Fibroblast of villous mesenchyme (primary cell): ENCODE results near the gene ATAT1. TPM values are rescaled to one million over a fixed set of nuclear protein-coding genes. Genes with fewer than 3 reads are reported as not detected.
"Not testable (repeated sequence)": the region's sequence is repeated elsewhere in the genome, so short reads cannot be mapped to it uniquely, and the experiment has no call there.

ENCODE experiments used
- DNase-seq: peaks from one replicate; pipeline ENCODE4 v3.0.0-alpha.2; 2010; ENCODE audit warnings: low read depth
- H3K4me3 ChIP-seq: 2 replicates; pipeline ENCODE4 v1.5.1; 2011; ENCODE audit warnings: low read depth, mild to moderate bottlenecking, low read length
- total RNA-seq: library from RNA; depleted of rRNA; stranded (reverse); fragments of >200 nt; gene quantifications from 2 replicates; pipeline ENCODE4 v1.2.3, GENCODE V29; 2012
- TF ChIP-seq, protein P1 (sequence below): IDR thresholded peaks from 2 replicates; pipeline ENCODE4 v1.5.1; 2012; ENCODE audit warnings: low read depth, mild to moderate bottlenecking, low read length; ENCODE audit not compliant: insufficient read depth

The ATAT1 gene
- total RNA-seq, 1 donor, result 5.2 TPM

DNA sequence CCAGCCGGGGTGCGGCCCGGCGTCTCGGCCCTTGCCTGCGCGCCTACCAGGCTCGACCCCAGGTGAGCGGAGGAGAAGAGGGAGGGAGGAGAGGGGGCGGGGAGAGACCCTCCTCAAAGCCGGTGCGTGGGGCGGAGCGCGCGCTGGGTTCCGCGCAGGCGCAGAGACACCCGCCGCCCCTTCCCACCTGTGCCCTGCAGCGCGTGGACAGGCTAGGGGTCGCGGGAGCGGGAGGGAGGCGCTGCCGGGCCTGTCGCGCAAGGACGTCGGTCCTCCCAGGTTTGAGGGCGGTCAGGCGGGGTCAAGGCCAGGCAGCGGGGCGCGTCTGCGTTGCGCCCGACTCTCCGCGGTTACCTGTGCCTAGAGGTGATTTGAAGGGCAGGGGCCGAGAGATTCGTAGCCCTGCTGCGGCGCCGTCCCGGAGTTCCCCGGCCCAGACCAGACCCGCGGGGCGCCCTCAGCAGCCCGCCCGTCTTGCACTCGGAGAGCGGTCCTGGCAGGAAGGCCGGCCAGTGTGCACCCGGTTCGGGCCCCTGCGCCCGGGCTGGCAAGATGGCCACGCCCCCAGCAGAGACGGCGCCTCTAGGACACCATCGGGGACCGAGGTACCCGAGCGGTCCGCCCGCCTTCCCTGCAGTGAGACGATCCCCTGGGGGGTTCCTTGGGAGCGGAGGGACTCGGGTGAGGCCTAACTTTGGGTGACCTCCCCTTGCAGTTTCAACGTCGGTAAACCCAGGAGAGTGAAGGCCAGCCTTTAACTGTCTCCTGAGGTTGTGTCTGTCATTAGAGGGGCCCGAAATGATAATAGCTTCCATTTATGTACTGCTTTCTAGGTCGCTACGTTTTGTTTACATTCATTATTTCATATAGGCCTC is 20.8 kb downstream of the ATAT1 start:
- TF ChIP-seq, protein P1, sequence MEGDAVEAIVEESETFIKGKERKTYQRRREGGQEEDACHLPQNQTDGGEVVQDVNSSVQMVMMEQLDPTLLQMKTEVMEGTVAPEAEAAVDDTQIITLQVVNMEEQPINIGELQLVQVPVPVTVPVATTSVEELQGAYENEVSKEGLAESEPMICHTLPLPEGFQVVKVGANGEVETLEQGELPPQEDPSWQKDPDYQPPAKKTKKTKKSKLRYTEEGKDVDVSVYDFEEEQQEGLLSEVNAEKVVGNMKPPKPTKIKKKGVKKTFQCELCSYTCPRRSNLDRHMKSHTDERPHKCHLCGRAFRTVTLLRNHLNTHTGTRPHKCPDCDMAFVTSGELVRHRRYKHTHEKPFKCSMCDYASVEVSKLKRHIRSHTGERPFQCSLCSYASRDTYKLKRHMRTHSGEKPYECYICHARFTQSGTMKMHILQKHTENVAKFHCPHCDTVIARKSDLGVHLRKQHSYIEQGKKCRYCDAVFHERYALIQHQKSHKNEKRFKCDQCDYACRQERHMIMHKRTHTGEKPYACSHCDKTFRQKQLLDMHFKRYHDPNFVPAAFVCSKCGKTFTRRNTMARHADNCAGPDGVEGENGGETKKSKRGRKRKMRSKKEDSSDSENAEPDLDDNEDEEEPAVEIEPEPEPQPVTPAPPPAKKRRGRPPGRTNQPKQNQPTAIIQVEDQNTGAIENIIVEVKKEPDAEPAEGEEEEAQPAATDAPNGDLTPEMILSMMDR, result no peak
- H3K4me3 ChIP-seq, result peak overlapping the region; percentile 91
- DNase-seq, result peak; percentile 42

DNA sequence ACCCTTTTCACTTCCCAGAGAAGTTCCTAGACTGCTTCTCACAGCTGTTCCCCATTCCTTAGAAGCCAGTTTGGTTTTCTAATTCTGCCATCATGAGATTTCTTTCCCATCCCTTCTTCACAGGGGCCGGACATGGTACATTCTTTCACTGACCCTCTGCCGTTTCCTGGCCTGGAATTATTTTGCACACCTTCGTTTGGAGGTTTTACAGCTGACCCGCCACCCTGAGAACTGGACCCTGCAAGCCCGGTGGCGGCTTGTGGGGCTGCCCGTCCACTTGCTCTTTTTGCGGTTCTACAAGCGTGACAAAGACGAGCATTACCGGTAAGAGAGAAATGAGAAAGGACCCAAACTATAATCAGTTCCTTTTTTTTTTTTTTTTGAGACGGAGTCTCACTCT is 24.5 kb downstream of the ATAT1 start:
- no peak for DNase-seq
- no peak overlapping the region for H3K4me3 ChIP-seq
- TF ChIP-seq, protein P1, result no peak

DNA sequence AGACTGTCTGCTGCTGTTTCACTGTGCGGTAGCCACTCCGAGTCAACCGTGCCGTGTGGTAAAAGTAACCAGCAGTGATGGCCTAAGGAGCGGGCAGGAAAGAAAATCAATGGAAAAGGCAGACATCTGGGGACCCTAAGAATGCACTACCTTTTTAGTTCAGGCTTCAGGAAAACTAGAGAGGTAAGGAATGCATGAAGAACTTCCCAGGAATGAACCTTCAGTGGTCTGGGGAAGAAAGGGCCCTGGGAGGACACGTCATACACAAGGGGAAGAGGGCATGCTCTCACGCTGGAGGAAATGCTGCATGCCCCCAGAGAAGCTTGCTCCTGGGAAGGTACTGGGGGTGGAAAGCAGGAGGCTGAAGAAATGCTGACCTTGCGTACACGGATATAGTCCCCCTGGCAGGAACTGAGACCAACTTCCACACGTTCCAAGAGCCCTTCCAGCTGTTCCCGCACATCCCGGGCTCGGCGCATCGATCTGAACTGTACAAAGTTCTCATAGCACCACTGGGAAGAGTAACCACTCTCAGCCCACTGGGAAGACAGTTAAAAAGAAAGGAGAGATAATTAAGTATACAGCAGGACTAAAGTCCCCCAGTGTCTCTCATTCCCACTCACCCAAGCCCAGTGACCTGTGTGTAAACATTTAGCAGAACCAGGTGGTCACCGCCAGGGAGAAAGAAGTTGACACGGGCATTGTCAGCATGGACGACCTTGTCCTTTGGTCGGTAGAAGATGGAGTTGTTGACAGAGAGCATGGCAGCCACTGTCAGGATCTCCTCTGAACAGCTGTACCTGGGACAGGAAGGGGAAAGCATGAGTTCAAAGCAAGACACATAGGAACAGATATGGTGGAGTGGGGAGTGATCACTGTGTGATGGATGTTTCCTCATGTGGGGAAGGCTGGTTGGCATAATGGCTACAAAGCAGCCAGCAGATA is 28.4 kb downstream of the ATAT1 start:
- H3K4me3 ChIP-seq, result no peak overlapping the region
- TF ChIP-seq, protein P1, result no peak
- no peak for DNase-seq

DNA sequence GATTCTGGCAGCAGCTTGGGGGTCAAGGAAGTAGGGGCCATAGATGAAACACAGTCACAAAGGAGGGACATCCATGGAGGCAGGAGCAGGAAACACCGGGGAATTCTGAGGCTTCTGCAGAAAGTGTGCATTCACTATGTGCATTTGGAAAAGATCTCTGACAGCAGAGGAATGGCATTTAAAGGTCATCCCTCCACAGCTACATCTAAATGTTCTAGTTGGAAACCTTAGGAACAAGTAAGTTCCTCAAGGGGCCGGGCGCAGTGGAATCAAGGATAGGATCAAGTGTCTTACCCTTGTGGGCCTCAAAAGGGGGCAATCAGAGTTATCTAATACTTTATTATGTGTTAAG is 29.0 kb downstream of the ATAT1 start:
- no peak for DNase-seq
- TF ChIP-seq, protein P1, result no peak
- no peak overlapping the region for H3K4me3 ChIP-seq

DNA sequence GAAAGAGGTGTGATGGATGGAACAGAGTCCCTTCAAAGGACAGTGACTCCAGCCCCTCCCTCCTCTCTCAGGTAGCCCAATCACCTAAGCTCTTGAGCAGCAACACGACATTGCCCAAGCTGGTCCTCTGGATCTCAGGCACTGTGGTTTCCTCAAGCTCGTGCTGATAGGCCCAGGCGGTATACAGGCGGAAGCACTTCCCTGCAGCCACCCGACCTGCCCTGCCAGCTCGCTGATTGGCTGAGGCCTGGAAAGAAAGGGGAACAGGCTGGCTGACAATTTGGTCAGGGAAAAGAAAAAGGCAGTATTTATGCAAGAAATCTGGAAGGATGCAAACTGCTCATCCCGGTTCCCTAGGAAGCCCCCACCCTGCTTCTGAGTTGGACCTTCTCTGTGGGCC is 29.8 kb downstream of the ATAT1 start:
- TF ChIP-seq, protein P1, result no peak
- H3K4me3 ChIP-seq, result no peak overlapping the region
- DNase-seq, result no peak

DNA sequence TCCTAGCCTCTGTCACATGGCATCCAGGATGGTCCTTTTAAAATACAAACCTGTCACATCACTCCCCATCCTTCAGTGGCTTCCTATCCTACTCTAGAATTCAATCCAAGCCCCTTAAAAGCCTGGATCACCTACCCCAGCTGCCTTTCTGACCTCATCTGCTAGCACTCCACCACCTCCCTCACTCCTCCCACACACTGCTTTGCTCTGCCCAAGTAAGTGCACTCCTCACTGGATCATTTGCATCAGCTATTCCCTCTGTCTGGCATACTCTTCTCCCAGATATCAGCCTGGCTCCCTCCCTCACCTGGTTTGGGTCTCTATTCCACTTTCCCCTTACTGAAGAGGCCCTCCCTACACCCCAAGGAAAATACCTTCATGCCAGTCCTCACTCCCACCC is 30.8 kb downstream of the ATAT1 start:
- TF ChIP-seq, protein P1, result no peak
- DNase-seq, result no peak
- no peak overlapping the region for H3K4me3 ChIP-seq

DNA sequence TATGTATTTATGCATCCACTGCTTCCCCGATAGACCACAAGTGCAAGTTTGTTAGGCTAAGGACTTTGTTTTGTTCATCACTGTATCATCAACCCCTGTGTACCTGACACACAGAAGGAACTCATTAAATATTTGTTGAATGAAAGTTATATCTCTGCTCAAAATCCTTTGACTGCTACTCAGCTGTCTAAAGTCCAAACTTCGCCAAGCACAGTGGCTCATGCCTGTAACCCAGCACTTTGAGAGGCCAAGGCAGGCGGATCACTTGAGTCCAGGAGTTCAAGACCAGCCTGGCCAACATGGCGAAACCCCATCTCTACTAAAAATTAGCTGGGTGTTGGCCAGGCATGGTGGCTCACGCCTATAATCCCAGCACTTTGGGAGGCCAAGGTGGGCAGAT is 31.2 kb downstream of the ATAT1 start:
- not testable (repeated sequence) for DNase-seq, H3K4me3 ChIP-seq
